Measurements from ENCODE around the gene SLX4IP. TPM values are rescaled to one million over a fixed set of nuclear protein-coding genes. Genes with fewer than 3 reads are reported as not detected.
A peak's percentile ranks its signal among the peaks of the same experiment; 100 is the strongest.

The SLX4IP gene
- polyA plus RNA-seq, 2 of the 4 experiments (the other 2 are of a cell fraction): 3.4 to 7.5 TPM

DNA sequence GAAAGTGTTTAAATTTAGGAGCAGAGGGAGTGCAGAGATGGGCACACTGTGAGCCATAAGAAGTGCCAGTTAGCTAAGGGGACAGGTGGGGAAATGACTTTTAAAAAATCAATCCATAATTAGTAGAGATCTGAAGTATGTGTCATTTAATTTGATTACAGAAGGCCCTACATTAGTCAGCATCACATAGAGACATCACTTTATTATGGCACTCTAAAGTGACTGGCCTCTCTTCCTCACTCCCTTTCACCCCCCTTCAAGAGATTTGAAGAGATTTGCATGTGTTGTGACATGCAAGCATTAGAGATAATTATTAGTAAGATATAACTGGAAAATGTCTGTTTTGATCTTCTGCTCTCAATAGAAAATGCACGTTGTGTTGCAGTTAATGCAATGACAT, 86.7 kb downstream of the SLX4IP start:
- H3K9me3 ChIP-seq: no peaks in the 10 kb centered on the region
- TF ChIP-seq PBX3 (IDR thresholded peaks at IDR 0.05): no peak
- no peak for TF ChIP-seq JUN (IDR thresholded peaks at IDR 0.05)
- no peak for TF ChIP-seq EHMT2 (IDR thresholded peaks at IDR 0.05; ENCODE audit: low read depth)
- TF ChIP-seq BHLHE40 (IDR thresholded peaks at IDR 0.05; ENCODE audit: low read depth, low read length): no peak
- TF ChIP-seq ZFP36 (IDR thresholded peaks at IDR 0.05; ENCODE audit: borderline replicate concordance, partially characterized antibody): no peak
- TF ChIP-seq NPAS2 (CRISPR knock-in tag; IDR thresholded peaks at IDR 0.05; ENCODE audit: borderline replicate concordance): no peak
- TF ChIP-seq CBX8 (IDR thresholded peaks at IDR 0.05): no peak
- no peak for TF ChIP-seq SREBF2 (IDR thresholded peaks at IDR 0.05)
- TF ChIP-seq MYC (IDR thresholded peaks at IDR 0.05; ENCODE audit: borderline replicate concordance, low read length): no peak
- TF ChIP-seq HDAC2 (IDR thresholded peaks at IDR 0.05): no peak
- TF ChIP-seq, protein P1, sequence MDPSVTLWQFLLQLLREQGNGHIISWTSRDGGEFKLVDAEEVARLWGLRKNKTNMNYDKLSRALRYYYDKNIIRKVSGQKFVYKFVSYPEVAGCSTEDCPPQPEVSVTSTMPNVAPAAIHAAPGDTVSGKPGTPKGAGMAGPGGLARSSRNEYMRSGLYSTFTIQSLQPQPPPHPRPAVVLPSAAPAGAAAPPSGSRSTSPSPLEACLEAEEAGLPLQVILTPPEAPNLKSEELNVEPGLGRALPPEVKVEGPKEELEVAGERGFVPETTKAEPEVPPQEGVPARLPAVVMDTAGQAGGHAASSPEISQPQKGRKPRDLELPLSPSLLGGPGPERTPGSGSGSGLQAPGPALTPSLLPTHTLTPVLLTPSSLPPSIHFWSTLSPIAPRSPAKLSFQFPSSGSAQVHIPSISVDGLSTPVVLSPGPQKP (IDR thresholded peaks at IDR 0.05; ENCODE audit: low read depth, low read length): no peak
- no peak for TF ChIP-seq RARB (CRISPR knock-in tag; IDR thresholded peaks at IDR 0.05)
- TF ChIP-seq RCOR1 (IDR thresholded peaks at IDR 0.05; ENCODE audit: low read depth, low read length): no peak
- TF ChIP-seq, protein P2, sequence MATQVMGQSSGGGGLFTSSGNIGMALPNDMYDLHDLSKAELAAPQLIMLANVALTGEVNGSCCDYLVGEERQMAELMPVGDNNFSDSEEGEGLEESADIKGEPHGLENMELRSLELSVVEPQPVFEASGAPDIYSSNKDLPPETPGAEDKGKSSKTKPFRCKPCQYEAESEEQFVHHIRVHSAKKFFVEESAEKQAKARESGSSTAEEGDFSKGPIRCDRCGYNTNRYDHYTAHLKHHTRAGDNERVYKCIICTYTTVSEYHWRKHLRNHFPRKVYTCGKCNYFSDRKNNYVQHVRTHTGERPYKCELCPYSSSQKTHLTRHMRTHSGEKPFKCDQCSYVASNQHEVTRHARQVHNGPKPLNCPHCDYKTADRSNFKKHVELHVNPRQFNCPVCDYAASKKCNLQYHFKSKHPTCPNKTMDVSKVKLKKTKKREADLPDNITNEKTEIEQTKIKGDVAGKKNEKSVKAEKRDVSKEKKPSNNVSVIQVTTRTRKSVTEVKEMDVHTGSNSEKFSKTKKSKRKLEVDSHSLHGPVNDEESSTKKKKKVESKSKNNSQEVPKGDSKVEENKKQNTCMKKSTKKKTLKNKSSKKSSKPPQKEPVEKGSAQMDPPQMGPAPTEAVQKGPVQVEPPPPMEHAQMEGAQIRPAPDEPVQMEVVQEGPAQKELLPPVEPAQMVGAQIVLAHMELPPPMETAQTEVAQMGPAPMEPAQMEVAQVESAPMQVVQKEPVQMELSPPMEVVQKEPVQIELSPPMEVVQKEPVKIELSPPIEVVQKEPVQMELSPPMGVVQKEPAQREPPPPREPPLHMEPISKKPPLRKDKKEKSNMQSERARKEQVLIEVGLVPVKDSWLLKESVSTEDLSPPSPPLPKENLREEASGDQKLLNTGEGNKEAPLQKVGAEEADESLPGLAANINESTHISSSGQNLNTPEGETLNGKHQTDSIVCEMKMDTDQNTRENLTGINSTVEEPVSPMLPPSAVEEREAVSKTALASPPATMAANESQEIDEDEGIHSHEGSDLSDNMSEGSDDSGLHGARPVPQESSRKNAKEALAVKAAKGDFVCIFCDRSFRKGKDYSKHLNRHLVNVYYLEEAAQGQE (IDR thresholded peaks at IDR 0.05): no peak
- ChIA-PET CTCF (interaction anchor here (0.6 to 1.8 kb wide), 8 partner anchors 11 to 905 kb away, joined by 3 to 6 read pairs (median 3); no protein-coding TSS in a partner anchor), POLR2A (interaction anchor here (1.3 kb wide), 1 partner anchor 87 kb away, joined by 7 read pairs; the partner anchor contains the start of genes MKKS and SLX4IP)
- ATAC-seq: no peak
- peaks cover 55% of the 10 kb centered on the region for H3K4me1 ChIP-seq
- H3K27ac ChIP-seq: peak overlapping the region; percentile 55 to 70; a peak in 5 of 6 replicates
- no peak for FAIRE-seq
- no peak for DNase-seq (ENCODE audit: low read depth in 1 of 2, low spot score in 1 of 2)
- no peak overlapping the region for H3K4me3 ChIP-seq
- WGBS (ENCODE audit: missing lambda C conversion rate): 90% methylated on average over 1 of the region's 1 CpG
- peak overlapping the region; percentile 65 for H3K4me2 ChIP-seq

DNA sequence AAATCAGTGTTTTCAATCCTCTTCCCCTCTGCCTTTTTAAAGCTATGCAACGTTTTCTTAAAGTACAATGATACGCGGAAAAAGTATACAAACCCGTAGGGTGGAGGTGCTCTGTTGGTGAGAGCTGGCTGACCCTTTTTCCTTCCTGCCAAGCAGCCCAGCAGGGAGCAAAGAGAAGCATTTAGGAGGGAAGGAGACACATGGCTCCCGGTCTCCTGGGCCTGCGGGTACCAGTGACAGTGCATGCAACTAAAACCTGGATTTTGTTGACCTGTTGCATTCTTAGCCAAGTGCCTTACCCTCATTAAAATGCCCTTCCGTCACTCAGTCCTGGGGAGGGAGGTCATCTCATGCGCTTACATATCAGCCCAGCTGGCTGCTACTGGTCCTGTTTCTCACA, 87.2 kb downstream of the SLX4IP start:
- DNase-seq (ENCODE audit: low read depth in 1 of 2, low spot score in 1 of 2) (no peak), ATAC-seq (no peak), FAIRE-seq (no peak)
- WGBS (ENCODE audit: missing lambda C conversion rate): 93% methylated on average over 8 of the region's 8 CpGs
- Histone ChIP-seq H3K4me3 (no peak overlapping the region), H3K4me1 (peaks cover 55% of the 10 kb centered on the region), H3K9me3 (no peaks in the 10 kb centered on the region), H3K27ac (peak overlapping the region in 1 of 2 experiments; percentile 16; a peak in 3 of 6 replicates), H3K4me2 (no peak overlapping the region)
- ChIA-PET POLR2A (no interaction called here), CTCF (interaction anchor here (1.0 to 1.8 kb wide), 3 partner anchors 27 to 544 kb away, joined by 3 to 6 read pairs (median 4); no protein-coding TSS in a partner anchor)
- TF ChIP-seq, protein P2 (IDR thresholded peaks at IDR 0.05): no peak
- TF ChIP-seq RNF2 (IDR thresholded peaks at IDR 0.05; ENCODE audit: borderline replicate concordance, low read depth) (no peak), USF2 (IDR thresholded peaks at IDR 0.05) (no peak), POLR2A (IDR thresholded peaks at IDR 0.05; ENCODE audit: low read length) (no peak), ZFP36 (IDR thresholded peaks at IDR 0.05; ENCODE audit: borderline replicate concordance, partially characterized antibody) (no peak), HOXB13 (CRISPR knock-in tag; IDR thresholded peaks at IDR 0.05; ENCODE audit: low read depth) (no peak), CHD2 (IDR thresholded peaks at IDR 0.05; ENCODE audit: low read length, partially characterized antibody) (no peak), KDM1A (IDR thresholded peaks at IDR 0.05; ENCODE audit: low read depth) (no peak), HDAC2 (IDR thresholded peaks at IDR 0.05) (no peak)
- TF ChIP-seq, protein P3, sequence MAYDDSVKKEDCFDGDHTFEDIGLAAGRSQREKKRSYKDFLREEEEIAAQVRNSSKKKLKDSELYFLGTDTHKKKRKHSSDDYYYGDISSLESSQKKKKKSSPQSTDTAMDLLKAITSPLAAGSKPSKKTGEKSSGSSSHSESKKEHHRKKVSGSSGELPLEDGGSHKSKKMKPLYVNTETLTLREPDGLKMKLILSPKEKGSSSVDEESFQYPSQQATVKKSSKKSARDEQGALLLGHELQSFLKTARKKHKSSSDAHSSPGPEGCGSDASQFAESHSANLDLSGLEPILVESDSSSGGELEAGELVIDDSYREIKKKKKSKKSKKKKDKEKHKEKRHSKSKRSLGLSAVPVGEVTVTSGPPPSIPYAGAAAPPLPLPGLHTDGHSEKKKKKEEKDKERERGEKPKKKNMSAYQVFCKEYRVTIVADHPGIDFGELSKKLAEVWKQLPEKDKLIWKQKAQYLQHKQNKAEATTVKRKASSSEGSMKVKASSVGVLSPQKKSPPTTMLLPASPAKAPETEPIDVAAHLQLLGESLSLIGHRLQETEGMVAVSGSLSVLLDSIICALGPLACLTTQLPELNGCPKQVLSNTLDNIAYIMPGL (CRISPR knock-in tag; IDR thresholded peaks at IDR 0.05; ENCODE audit: borderline replicate concordance): no peak
